Activated CD4-positive, alpha-beta T cell treated with anti-CD3 and anti-CD28 coated beads for 24 hours (primary cell): Measurements from ENCODE around the gene ZNF672.
"Not testable (repeated sequence)": the region's sequence is repeated elsewhere in the genome, so short reads cannot be mapped to it uniquely, and the experiment has no call there.

Experiments used
- DNase-seq, 2 donors: peaks; one replicate each; pipeline ENCODE4 v3.0.0-alpha.2; 2020; ENCODE audit warnings: low read depth in 2 of 2

The ZNF672 gene

GRCh38 chr1:248886237-248886895 lies 48.3 kb downstream of the ZNF672 start:
- no peak for DNase-seq

- not testable (repeated sequence) for DNase-seq
These were observed 51.9 kb downstream of the ZNF672 start for GRCh38 chr1:248889914-248890243.

GRCh38 chr1:248890549-248891498 lies 52.8 kb downstream of the ZNF672 start:
- no peak for DNase-seq

DNA sequence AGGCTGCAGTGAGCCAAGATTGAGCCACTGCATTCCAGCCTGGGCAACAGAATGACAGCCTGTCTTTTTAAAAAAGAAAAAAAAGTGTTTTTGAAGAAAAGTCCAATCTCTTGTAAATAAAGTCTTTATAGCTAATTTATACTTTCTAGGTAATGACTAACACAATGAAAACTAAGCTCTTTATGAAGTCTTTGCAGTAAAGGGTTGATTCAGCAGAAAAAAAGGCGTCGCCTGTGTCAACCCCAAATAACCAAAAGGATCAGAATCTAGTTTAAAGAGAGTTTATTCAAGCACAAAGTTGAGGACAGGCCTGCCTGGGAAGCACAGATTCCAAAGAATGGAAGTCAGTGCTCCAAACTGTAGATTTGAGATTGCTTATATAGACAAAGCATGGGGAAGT lies 53.7 kb downstream of the ZNF672 start:
- no peak for DNase-seq

GRCh38 chr1:248892590-248892989 lies 54.6 kb downstream of the ZNF672 start:
- no peak for DNase-seq

- DNase-seq, result no peak
These were observed 56.8 kb downstream of the ZNF672 start for GRCh38 chr1:248894837-248895236.

- DNase-seq, result no peak
These were observed 59.7 kb downstream of the ZNF672 start for GRCh38 chr1:248897412-248898337.
